Amniotic epithelial cell (primary cell): ENCODE measurements around the gene CRLF3.
"Not testable (repeated sequence)": the region's sequence is repeated elsewhere in the genome, so short reads cannot be mapped to it uniquely, and the experiment has no call there.

Source experiments
- DNase-seq: peaks from one replicate; pipeline ENCODE4 v3.0.0-alpha.2; 2010; ENCODE audit warnings: low read depth

Gene CRLF3

DNA sequence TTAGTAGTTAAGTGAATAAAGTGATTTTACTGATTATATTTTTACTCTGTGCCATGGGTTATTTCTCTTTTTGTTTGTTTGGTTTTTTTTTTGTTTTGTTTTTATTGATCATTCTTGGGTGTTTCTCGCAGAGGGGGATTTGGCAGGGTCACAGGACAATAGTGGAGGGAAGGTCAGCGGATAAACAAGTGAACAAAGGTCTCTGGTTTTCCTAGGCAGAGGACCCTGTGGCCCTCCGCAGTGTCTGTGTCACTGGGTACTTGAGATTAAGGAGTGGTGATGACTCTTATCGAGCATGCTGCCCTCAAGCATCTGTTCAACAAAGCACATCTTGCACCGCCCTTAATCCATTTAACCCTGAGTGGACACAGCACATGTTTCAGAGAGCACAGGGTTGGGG, 88.8 kb downstream of the CRLF3 start:
- not testable (repeated sequence) for DNase-seq

DNA sequence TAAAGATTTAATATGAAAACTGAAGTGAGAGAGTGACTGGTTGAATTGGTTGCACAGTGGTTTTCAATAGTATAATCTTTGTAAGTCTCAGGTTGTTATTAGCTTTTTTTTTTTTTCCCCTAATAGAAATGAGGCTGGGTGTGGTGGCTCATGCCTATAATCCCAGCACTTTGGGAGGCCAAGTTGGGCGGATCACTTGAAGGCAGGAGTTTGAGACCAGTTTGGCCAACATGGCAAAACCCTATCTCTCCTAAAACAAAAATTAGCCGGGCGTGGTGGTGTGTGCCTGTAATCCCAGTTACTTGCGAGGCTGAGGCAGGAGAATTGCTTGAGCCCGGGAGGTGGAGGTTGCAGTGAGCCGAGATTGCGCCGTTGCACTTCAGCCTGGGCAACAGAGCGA, 89.3 kb downstream of the CRLF3 start:
- not testable (repeated sequence) for DNase-seq

DNA sequence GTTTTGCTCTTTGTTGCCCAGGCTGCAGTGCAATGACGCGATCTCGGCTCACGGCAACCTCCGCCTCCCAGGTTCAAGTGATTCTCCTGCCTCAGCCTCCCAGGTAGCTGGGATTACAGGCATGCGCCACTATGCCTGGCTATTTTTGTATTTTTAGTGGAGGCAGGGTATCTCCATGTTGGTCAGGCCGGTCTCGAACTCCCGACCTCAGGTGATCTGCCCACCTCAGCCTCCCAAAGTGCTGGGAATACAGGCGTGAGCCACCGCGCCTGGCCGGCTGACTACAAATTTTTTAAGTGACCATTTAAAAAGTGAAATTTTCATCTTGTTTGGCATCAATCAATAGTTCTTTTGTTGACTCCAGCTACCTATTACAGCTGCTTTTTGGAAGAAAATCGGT, 90.3 kb downstream of the CRLF3 start:
- DNase-seq = not testable (repeated sequence)
